Keratinocyte (primary cell): Measurements from ENCODE around the gene OGFOD3.

Experiments
- EZH2 ChIP-seq: IDR thresholded peaks from one replicate; pipeline ENCODE4 v1.6.1; 2012; ENCODE audit warnings: inconsistent platforms, mild to moderate bottlenecking, low read length, moderate library complexity
- TF ChIP-seq, protein P1 (sequence below), 3 experiments: IDR thresholded peaks in 1 of 3; conservative IDR thresholded peaks in 1 of 3; optimal IDR thresholded peaks in 1 of 3; 2 replicates in 2 of 3; 3 replicates in 1 of 3; pipeline versions ENCODE3 to v1.5.1; 2011; ENCODE audit warnings: low read length in 3 of 3, mild to moderate bottlenecking in 3 of 3, moderate library complexity in 2 of 3, control low read depth in 1 of 3, inconsistent platforms in 1 of 3; ENCODE audit not compliant: insufficient read depth in 2 of 3; ENCODE audit errors: extremely low read depth in 1 of 3

DNA sequence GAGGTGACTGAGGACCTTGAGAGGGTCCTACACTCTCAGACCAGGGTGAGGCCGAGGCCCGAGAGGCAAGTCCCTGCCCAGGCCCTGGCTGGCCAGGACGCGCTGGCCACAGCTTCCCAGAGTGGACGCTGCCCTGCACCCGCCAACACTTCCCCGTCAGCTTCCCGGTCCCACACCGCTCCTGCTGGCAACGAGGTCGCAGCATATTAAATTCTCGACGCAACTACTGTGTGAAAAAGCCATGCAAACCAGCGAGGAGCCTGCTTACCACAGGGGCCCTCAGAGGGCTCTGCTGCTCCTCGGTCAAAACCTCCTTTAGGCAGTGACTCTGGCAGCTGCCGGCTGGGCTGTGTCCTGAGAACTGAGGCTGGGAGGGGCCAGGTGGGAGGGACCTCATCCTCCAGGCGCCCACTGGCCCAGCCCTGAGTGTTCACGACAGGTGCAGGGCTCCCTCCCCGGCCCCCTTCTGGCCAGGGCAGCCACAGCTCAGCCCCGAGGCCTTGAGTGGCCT, 61.5 kb downstream of the OGFOD3 start:
- TF ChIP-seq EZH2, result no peak
- TF ChIP-seq, protein P1, sequence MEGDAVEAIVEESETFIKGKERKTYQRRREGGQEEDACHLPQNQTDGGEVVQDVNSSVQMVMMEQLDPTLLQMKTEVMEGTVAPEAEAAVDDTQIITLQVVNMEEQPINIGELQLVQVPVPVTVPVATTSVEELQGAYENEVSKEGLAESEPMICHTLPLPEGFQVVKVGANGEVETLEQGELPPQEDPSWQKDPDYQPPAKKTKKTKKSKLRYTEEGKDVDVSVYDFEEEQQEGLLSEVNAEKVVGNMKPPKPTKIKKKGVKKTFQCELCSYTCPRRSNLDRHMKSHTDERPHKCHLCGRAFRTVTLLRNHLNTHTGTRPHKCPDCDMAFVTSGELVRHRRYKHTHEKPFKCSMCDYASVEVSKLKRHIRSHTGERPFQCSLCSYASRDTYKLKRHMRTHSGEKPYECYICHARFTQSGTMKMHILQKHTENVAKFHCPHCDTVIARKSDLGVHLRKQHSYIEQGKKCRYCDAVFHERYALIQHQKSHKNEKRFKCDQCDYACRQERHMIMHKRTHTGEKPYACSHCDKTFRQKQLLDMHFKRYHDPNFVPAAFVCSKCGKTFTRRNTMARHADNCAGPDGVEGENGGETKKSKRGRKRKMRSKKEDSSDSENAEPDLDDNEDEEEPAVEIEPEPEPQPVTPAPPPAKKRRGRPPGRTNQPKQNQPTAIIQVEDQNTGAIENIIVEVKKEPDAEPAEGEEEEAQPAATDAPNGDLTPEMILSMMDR (optimal IDR thresholded peaks at IDR 0.05 in 1 of 3, IDR thresholded peaks at IDR 0.05 in 1 of 3, conservative IDR thresholded peaks at IDR 0.05 in 1 of 3; ENCODE audit: extremely low read depth in 1 of 3, insufficient read depth in 2 of 3, low read length in 3 of 3), result no peak
